CD4-positive, CD25-positive, alpha-beta regulatory T cell (primary cell): ENCODE measurements around the gene GALNS. TPM values are rescaled to one million over a fixed set of nuclear protein-coding genes. Genes with fewer than 3 reads are reported as not detected.
"Not testable (repeated sequence)": the region's sequence is repeated elsewhere in the genome, so short reads cannot be mapped to it uniquely, and the experiment has no call there.

Source experiments
- ATAC-seq, 2 donors: fragments of 150-1000 bp; cut with Tn5 transposase; one replicate each; pipeline ENCODE4 v1.10.0; 2021; ENCODE audit warnings: low read depth in 2 of 2, moderate number of reproducible peaks in 2 of 2, moderate library complexity in 1 of 2
- DNase-seq, 3 donors: peaks; one replicate each; pipeline versions ENCODE4 v3.0.0 to v3.0.0-alpha.2; 2012 to 2022; ENCODE audit warnings: mixed read lengths in 1 of 3
- H3K27ac ChIP-seq: one replicate; pipeline ENCODE4 v1.7.0; 2013; ENCODE audit warnings: mild to moderate bottlenecking, low read length; ENCODE audit not compliant: insufficient read depth, poor library complexity, severe bottlenecking
- H3K27me3 ChIP-seq: one replicate; pipeline ENCODE4 v1.7.0; 2013; ENCODE audit warnings: low read length; ENCODE audit not compliant: control insufficient read depth, insufficient read depth
- H3K36me3 ChIP-seq: one replicate; pipeline ENCODE4 v1.7.0; 2013; ENCODE audit warnings: mild to moderate bottlenecking, low read length, moderate library complexity; ENCODE audit not compliant: control insufficient read depth, insufficient read depth
- H3K4me1 ChIP-seq: 2 replicates; pipeline ENCODE4 v1.7.0; 2013; ENCODE audit warnings: mild to moderate bottlenecking, low read length; ENCODE audit not compliant: insufficient read depth, control insufficient read depth, poor library complexity, severe bottlenecking
- H3K4me3 ChIP-seq: one replicate; pipeline ENCODE4 v1.7.0; 2013; ENCODE audit warnings: low read depth, mild to moderate bottlenecking, low read length, moderate library complexity
- H3K9me3 ChIP-seq, 2 experiments: 1 replicate in 1 of 2; 2 replicates in 1 of 2; pipeline ENCODE4 v1.7.0; 2013; ENCODE audit warnings: low read length in 2 of 2, mild to moderate bottlenecking in 1 of 2, moderate library complexity in 1 of 2; ENCODE audit not compliant: control insufficient read depth in 2 of 2
- H3K27ac Mint-ChIP-seq, 3 donors: one replicate each; pipeline ENCODE4 v1.8.0; 2020 to 2022; ENCODE audit warnings: mild to moderate bottlenecking in 3 of 3, mixed read lengths in 3 of 3, moderate library complexity in 2 of 3
- H3K27me3 Mint-ChIP-seq: one replicate; pipeline ENCODE4 v1.8.0; 2022; ENCODE audit warnings: mild to moderate bottlenecking, mixed read lengths
- H3K36me3 Mint-ChIP-seq: one replicate; pipeline ENCODE4 v1.8.0; 2020; ENCODE audit warnings: mixed read lengths
- H3K4me1 Mint-ChIP-seq, 4 donors: one replicate each; pipeline ENCODE4 v1.8.0; 2020 to 2022; ENCODE audit warnings: mixed read lengths in 4 of 4, mild to moderate bottlenecking in 1 of 4
- H3K4me3 Mint-ChIP-seq, 4 donors: one replicate each; pipeline ENCODE4 v1.8.0; 2020 to 2022; ENCODE audit warnings: mild to moderate bottlenecking in 4 of 4, mixed read lengths in 4 of 4, moderate library complexity in 3 of 4
- H3K9me3 Mint-ChIP-seq, 7 donors: one replicate each; pipeline ENCODE4 v1.8.0; 2020 to 2022; ENCODE audit warnings: mixed read lengths in 7 of 7, mild to moderate bottlenecking in 3 of 7, moderate library complexity in 2 of 7
- polyA plus RNA-seq, 4 donors: library from polyadenylated mRNA; unstranded; fragments of 300-500 nt; fragmentation: Illumina TruSeq; gene quantifications; one replicate each; pipeline ENCODE4 v1.2.3, GENCODE V29; 2021
- total RNA-seq: library from RNA; stranded (reverse); gene quantifications from one replicate; pipeline ENCODE4 v1.2.3, GENCODE V29; 2022

Gene GALNS
- total and polyA plus RNA-seq, 5 donors from 2014 or later = 8.1 to 63.1 (median 12.5) TPM

DNA sequence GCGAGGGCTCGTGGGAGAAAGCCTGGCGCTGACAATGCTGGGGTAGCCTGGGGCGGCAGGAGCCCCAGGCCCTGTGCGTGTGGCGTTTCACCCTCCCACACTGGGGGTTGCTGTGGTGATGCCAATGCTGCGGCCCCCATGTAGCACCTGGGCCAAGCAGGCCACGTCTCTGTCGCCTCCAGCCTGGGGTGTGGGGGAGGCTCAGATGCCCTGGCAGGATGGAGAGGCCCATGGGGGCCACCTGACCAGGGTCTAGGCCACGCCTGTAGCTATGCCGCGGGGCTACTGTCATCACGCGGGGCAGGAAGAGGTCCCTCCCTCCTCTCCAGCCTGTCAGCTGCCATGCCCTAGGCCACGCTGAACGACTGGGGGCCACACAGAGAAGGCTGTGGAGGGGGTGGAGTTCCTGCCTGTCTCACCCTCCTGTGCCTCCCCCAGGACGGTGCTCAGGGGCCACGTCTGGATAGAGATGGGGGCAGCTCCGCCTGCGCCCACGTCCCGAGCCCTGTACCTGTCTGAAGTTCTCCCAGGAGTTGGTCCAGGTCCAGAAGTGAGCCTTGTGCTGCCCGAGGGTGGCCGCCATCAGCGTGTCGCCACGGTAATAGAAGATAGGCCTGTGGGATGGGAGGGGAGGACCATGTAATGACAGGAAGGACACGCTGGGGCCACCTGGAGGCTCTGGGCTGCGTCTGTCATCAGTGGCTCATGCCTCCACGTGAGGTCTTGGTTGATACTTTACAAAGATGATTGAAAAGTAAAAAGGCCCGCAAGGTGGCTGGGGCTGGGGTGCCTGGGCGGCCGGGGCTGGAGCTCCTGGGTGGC lies 32.3 kb downstream of the GALNS start:
- Histone ChIP-seq H3K4me3 (no peak overlapping the region), H3K4me1 (no peaks in the 10 kb centered on the region), H3K9me3 (no peaks in the 10 kb centered on the region), H3K27ac (no peak overlapping the region), H3K27me3 (no peaks in the 10 kb centered on the region), H3K36me3 (peaks cover 12% of the 10 kb centered on the region)
- no peak for ATAC-seq
- H3K27me3 Mint-ChIP-seq = no peaks in the 10 kb centered on the region
- H3K27ac Mint-ChIP-seq = no peak overlapping the region
- no peak overlapping the region for H3K4me3 Mint-ChIP-seq
- H3K9me3 Mint-ChIP-seq = no peaks in the 10 kb centered on the region
- peaks cover 5% of the 10 kb centered on the region for H3K36me3 Mint-ChIP-seq
- no peak for DNase-seq
- H3K4me1 Mint-ChIP-seq = no peaks in the 10 kb centered on the region

GRCh38 chr16:88823646-88824045 lies 33.1 kb downstream of the GALNS start:
- not testable (repeated sequence) for DNase-seq, H3K4me1 Mint-ChIP-seq, H3K9me3 Mint-ChIP-seq, H3K4me3 ChIP-seq, ATAC-seq, H3K27me3 Mint-ChIP-seq, H3K36me3 Mint-ChIP-seq, H3K4me1 ChIP-seq, H3K27ac Mint-ChIP-seq, H3K4me3 Mint-ChIP-seq, H3K27ac ChIP-seq, H3K9me3 ChIP-seq, H3K27me3 ChIP-seq
- peaks cover 12% of the 10 kb centered on the region for H3K36me3 ChIP-seq

DNA sequence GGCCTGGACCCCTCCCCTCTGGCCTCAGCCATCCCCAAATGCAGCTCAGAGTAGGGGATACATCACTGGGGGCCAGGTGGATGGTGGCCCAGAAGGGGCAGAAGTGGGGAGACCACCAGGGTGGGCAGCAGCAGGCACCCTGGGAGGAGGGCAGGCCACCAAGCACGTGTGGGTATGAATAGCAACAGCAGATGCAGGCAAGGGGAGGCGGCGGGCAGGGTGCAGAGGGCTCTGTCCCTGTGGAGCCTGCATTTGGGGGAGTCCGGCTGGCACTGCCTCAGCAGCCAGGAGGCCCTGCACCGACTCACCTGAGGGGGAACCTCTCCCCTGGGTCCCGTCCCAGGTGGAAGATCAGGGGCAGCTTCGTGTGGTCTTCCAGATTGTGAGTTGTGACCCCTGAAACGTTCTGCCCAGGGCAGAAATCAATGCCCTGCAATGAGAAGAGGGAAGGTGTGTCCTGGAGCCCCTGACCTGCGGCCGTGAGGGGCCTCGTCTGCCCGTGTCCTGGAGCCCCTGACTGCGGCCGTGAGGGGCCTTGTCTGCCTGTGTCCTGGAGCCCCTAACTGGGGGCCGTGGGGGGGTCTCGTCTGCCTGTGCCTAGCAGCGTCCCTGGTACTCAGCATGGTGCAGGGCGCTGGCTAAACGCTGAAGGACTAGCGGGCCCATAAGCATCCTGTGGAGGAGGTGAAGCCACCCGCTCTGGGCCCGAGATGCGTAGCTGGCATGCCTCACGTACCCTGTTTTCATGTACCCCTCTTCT lies 34.3 kb downstream of the GALNS start:
- Histone ChIP-seq H3K36me3 (peaks cover 12% of the 10 kb centered on the region), H3K4me3 (no peak overlapping the region), H3K27me3 (no peaks in the 10 kb centered on the region), H3K27ac (no peak overlapping the region), H3K4me1 (no peaks in the 10 kb centered on the region), H3K9me3 (no peaks in the 10 kb centered on the region)
- H3K4me1 Mint-ChIP-seq = no peaks in the 10 kb centered on the region
- no peaks in the 10 kb centered on the region for H3K9me3 Mint-ChIP-seq
- ATAC-seq (no peak), DNase-seq (no peak)
- H3K27me3 Mint-ChIP-seq = no peaks in the 10 kb centered on the region
- peak overlapping the region in 1 of 3 donors; percentile 69 for H3K27ac Mint-ChIP-seq
- H3K4me3 Mint-ChIP-seq = no peak overlapping the region
- H3K36me3 Mint-ChIP-seq = peaks cover 5% of the 10 kb centered on the region

DNA sequence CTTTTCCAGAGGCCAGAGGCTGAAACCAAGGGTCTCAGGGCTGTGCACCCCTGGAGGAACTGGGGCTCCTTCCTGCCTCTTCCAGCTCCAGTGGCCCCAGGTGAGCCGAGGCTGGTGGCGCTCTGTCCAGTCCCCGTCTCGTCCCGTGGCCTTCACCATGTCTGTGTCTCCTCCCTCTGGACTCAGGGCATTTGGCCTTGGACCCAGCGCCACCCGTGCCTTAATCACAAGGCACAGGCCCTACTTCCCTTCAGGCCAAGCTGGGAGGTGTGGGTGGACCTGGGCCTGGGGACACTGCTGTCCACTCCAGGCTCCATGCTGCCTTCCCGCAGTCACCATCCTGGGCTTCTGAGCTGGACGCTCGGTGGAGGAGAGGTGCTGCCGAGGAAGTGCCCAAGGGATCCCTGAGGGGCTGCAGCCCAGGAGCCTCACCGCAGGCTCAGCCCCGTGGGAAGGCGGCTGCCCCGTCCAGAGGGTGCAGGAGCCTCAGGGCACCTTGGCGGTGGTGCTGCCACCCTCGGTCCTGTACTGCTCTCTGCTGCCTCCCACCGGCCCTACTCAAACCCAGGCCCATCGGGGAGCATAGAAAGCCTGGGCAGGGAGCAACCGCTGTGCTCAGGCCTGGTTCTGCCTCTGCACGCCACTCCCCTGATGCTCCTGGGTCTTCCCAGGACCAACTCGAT lies 35.4 kb downstream of the GALNS start:
- no peaks in the 10 kb centered on the region for H3K4me1 ChIP-seq
- no peak overlapping the region for H3K4me3 ChIP-seq
- peaks cover 5% of the 10 kb centered on the region for H3K36me3 Mint-ChIP-seq
- H3K36me3 ChIP-seq = peaks cover 12% of the 10 kb centered on the region
- H3K27ac Mint-ChIP-seq = peak overlapping the region in 1 of 3 donors; percentile 43
- no peaks in the 10 kb centered on the region for H3K9me3 ChIP-seq
- no peak overlapping the region for H3K4me3 Mint-ChIP-seq
- DNase-seq (no peak), ATAC-seq (no peak)
- H3K9me3 Mint-ChIP-seq = no peaks in the 10 kb centered on the region
- no peak overlapping the region for H3K27ac ChIP-seq
- no peaks in the 10 kb centered on the region for H3K27me3 ChIP-seq
- no peaks in the 10 kb centered on the region for H3K27me3 Mint-ChIP-seq
- no peaks in the 10 kb centered on the region for H3K4me1 Mint-ChIP-seq

GRCh38 chr16:88820385-88821025 lies 36.2 kb downstream of the GALNS start:
- H3K9me3 ChIP-seq = no peaks in the 10 kb centered on the region
- no peaks in the 10 kb centered on the region for H3K9me3 Mint-ChIP-seq
- no peaks in the 10 kb centered on the region for H3K27me3 ChIP-seq
- H3K4me3 Mint-ChIP-seq = no peak overlapping the region
- DNase-seq (no peak), ATAC-seq (no peak)
- no peaks in the 10 kb centered on the region for H3K4me1 Mint-ChIP-seq
- H3K4me1 ChIP-seq = no peaks in the 10 kb centered on the region
- H3K27ac ChIP-seq = no peak overlapping the region
- H3K36me3 Mint-ChIP-seq = peaks cover 5% of the 10 kb centered on the region
- H3K27ac Mint-ChIP-seq = no peak overlapping the region
- H3K36me3 ChIP-seq = peaks cover 12% of the 10 kb centered on the region
- no peaks in the 10 kb centered on the region for H3K27me3 Mint-ChIP-seq
- no peak overlapping the region for H3K4me3 ChIP-seq

DNA sequence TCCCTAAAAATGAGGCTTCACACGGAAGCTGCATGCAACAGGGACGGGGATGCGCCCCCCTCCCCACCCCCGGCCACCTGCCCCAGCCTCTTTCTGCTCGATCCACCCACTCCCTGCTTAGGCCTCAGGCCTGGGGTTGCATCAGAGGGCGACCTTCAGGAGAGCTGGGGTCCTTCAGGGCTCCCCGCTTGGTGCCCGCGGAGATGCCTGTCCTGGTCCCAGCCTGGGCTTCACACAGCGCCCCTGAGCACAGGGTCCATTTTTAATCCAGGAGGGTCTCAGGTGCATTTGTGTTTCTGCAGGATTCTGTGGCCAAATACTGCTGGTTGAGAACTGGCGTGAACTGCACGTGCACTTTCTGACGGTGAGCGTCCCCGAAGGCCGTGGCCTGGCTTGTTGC lies 37.6 kb downstream of the GALNS start:
- ATAC-seq = no peak
- H3K27ac Mint-ChIP-seq = no peak overlapping the region
- H3K4me1 ChIP-seq = no peaks in the 10 kb centered on the region

GRCh38 chr16:88818575-88818874 lies 38.2 kb downstream of the GALNS start:
- no peaks in the 10 kb centered on the region for H3K4me1 ChIP-seq
- DNase-seq = no peak

More for the DNA sequence above, 37.6 kb downstream of the GALNS start:
- no peak for DNase-seq
- no peak overlapping the region for H3K4me3 Mint-ChIP-seq
- Histone ChIP-seq H3K9me3 (no peaks in the 10 kb centered on the region), H3K4me3 (no peak overlapping the region), H3K27me3 (no peaks in the 10 kb centered on the region), H3K36me3 (peaks cover 10% of the 10 kb centered on the region), H3K27ac (no peak overlapping the region)
- H3K36me3 Mint-ChIP-seq = peaks cover 5% of the 10 kb centered on the region
- H3K9me3 Mint-ChIP-seq = no peaks in the 10 kb centered on the region
- no peaks in the 10 kb centered on the region for H3K27me3 Mint-ChIP-seq
- no peaks in the 10 kb centered on the region for H3K4me1 Mint-ChIP-seq

More at GRCh38 chr16:88818575-88818874, 38.2 kb downstream of the GALNS start:
- Histone ChIP-seq H3K36me3 (peaks cover 10% of the 10 kb centered on the region), H3K4me3 (no peak overlapping the region), H3K27me3 (no peaks in the 10 kb centered on the region), H3K9me3 (no peaks in the 10 kb centered on the region), H3K27ac (no peak overlapping the region)
- ATAC-seq = no peak
- no peaks in the 10 kb centered on the region for H3K9me3 Mint-ChIP-seq
- H3K27me3 Mint-ChIP-seq = no peaks in the 10 kb centered on the region
- peak overlapping the region in 1 of 4 donors; percentile 74 for H3K4me3 Mint-ChIP-seq
- peaks cover 0 to 2% (median 0%) of the 10 kb centered on the region in 4 donors for H3K4me1 Mint-ChIP-seq
- H3K36me3 Mint-ChIP-seq = peaks cover 5% of the 10 kb centered on the region
- no peak overlapping the region for H3K27ac Mint-ChIP-seq
